H1 (cell line): Measurements from ENCODE around the gene NUMB. TPM values are rescaled to one million over a fixed set of nuclear protein-coding genes. Genes with fewer than 3 reads are reported as not detected.

Source experiments
- CTCF ChIA-PET: fragments of 300-600 bp; sonication (Branson Sonifier 250); formaldehyde crosslinking; loops from one replicate; lab custom pipeline; 2021; ENCODE audit not compliant: partially characterized antibody; lab: Charles Lee
- POLR2A ChIA-PET: fragments of 300-600 bp; sonication (Branson Sonifier 250); formaldehyde crosslinking; loops from one replicate; lab custom pipeline; 2021; ENCODE audit warnings: inconsistent platforms; ENCODE audit not compliant: partially characterized antibody; lab: Charles Lee
- DNase-seq, 2 experiments: peaks; one replicate each; pipeline versions ENCODE4 v3.0.0 to v3.0.0-alpha.2; 2010 to 2022; ENCODE audit warnings: low spot score in 2 of 2, low read depth in 1 of 2, mixed read lengths in 1 of 2
- FAIRE-seq: peaks from 2 replicates; lab custom pipeline; 2011; peaks lifted over from hg19 to GRCh38; lab: Jason Lieb, UNC
- H2AFZ ChIP-seq: 2 replicates; pipeline ENCODE4 v1.8.1; 2012; ENCODE audit warnings: low read length, inconsistent platforms
- H2AK5ac ChIP-seq: 2 replicates; pipeline ENCODE4 v1.6.1; 2013; ENCODE audit warnings: low read depth, low read length
- H2BK120ac ChIP-seq: replicated peaks from 2 replicates; pipeline ENCODE3; 2013; ENCODE audit warnings: low read depth, low read length, inconsistent platforms
- H2BK12ac ChIP-seq: 2 replicates; pipeline ENCODE4 v1.6.1; 2013; ENCODE audit warnings: low read depth, low read length
- H2BK15ac ChIP-seq: 2 replicates; pipeline ENCODE4 v1.6.1; 2013; ENCODE audit warnings: low read length
- H2BK20ac ChIP-seq: 2 replicates; pipeline ENCODE4 v1.6.1; 2013; ENCODE audit warnings: low read length
- H2BK5ac ChIP-seq: 2 replicates; pipeline ENCODE4 v1.6.1; 2013; ENCODE audit warnings: low read depth, low read length
- H3K14ac ChIP-seq: 2 replicates; pipeline ENCODE4 v1.6.1; 2013; ENCODE audit warnings: inconsistent platforms; ENCODE audit not compliant: insufficient read length
- H3K18ac ChIP-seq: 2 replicates; pipeline ENCODE4 v1.6.1; 2013; ENCODE audit warnings: low read length; ENCODE audit errors: extremely low read depth
- H3K23ac ChIP-seq: 2 replicates; pipeline ENCODE4 v1.6.1; 2013; ENCODE audit warnings: inconsistent platforms; ENCODE audit not compliant: insufficient read length
- H3K23me2 ChIP-seq: 2 replicates; pipeline ENCODE4 v1.6.1; 2013; ENCODE audit warnings: low read depth, low read length
- H3K27ac ChIP-seq: 2 replicates; pipeline ENCODE4 v1.6.1; 2011; ENCODE audit warnings: low read depth, low read length, inconsistent platforms
- H3K27me3 ChIP-seq, 4 experiments: replicated peaks in 1 of 4; 1 replicate in 1 of 4; 2 replicates in 3 of 4; pipeline versions ENCODE4 v1.6.1 to v1.8.1; 2011 to 2013; ENCODE audit warnings: low read length in 3 of 4, mild to moderate bottlenecking in 3 of 4, inconsistent platforms in 2 of 4, mixed read lengths in 2 of 4, moderate library complexity in 1 of 4; ENCODE audit not compliant: control insufficient read depth in 3 of 4, insufficient read depth in 3 of 4; ENCODE audit errors: extremely low read depth in 1 of 4
- H3K36me3 ChIP-seq, 4 experiments: 2 replicates each; pipeline versions ENCODE4 v1.6.1 to v1.8.1; 2011 to 2013; ENCODE audit warnings: mild to moderate bottlenecking in 4 of 4, low read length in 3 of 4, moderate library complexity in 2 of 4, control low read depth in 1 of 4, inconsistent platforms in 1 of 4; ENCODE audit not compliant: insufficient read depth in 4 of 4, control insufficient read depth in 2 of 4
- H3K4ac ChIP-seq: replicated peaks from 2 replicates; pipeline ENCODE3; 2013; ENCODE audit warnings: low read length, low read depth, mixed read lengths, inconsistent platforms; ENCODE audit not compliant: insufficient read length
- H3K4me1 ChIP-seq, 4 experiments: replicated peaks in 1 of 4; 1 replicate in 1 of 4; 2 replicates in 3 of 4; pipeline versions ENCODE4 v1.6.1 to v1.8.1; 2011 to 2013; ENCODE audit warnings: low read length in 3 of 4, inconsistent platforms in 2 of 4, mixed read lengths in 1 of 4; ENCODE audit not compliant: insufficient read depth in 4 of 4, control insufficient read depth in 3 of 4
- H3K4me2 ChIP-seq, 2 experiments: 2 replicates each; pipeline versions ENCODE4 v1.6.1 to v1.8.1; 2011 to 2013; ENCODE audit warnings: low read depth in 2 of 2, low read length in 2 of 2, control low read depth in 1 of 2, inconsistent platforms in 1 of 2, mild to moderate bottlenecking in 1 of 2; ENCODE audit not compliant: insufficient read depth in 1 of 2
- H3K4me3 ChIP-seq, 4 experiments: fragments of 200-600, 300-600 bp in 1 of 4; sonication (generic), shearing (Covaris generic), sonication (Bioruptor Twin) in 1 of 4; 2 replicates each; pipeline versions ENCODE4 v1.5.1 to v1.8.1; 2011 to 2016; ENCODE audit warnings: low read length in 4 of 4, low read depth in 3 of 4, control low read depth in 2 of 4, inconsistent platforms in 2 of 4, mild to moderate bottlenecking in 2 of 4, mixed read lengths in 1 of 4, moderate library complexity in 1 of 4; ENCODE audit not compliant: insufficient read depth in 2 of 4; ENCODE audit errors: extremely low read depth in 1 of 4
- H3K56ac ChIP-seq: replicated peaks from 2 replicates; pipeline ENCODE3; 2013; ENCODE audit warnings: low read depth, mild to moderate bottlenecking, mixed read lengths, low read length, inconsistent platforms; ENCODE audit not compliant: insufficient read length
- H3K79me1 ChIP-seq: 2 replicates; pipeline ENCODE4 v1.6.1; 2013; ENCODE audit warnings: low read depth, low read length, control low read depth
- H3K79me2 ChIP-seq, 2 experiments: 2 replicates each; pipeline versions ENCODE4 v1.6.1 to v1.8.1; 2012 to 2013; ENCODE audit warnings: low read length in 2 of 2, mild to moderate bottlenecking in 2 of 2, inconsistent platforms in 1 of 2; ENCODE audit not compliant: insufficient read depth in 2 of 2, control insufficient read depth in 1 of 2
- H3K9ac ChIP-seq, 4 experiments: replicated peaks in 1 of 4; 1 replicate in 1 of 4; 2 replicates in 3 of 4; pipeline versions ENCODE4 v1.6.1 to v1.8.1; 2011 to 2013; ENCODE audit warnings: low read depth in 3 of 4, low read length in 3 of 4, control low read depth in 2 of 4, mild to moderate bottlenecking in 2 of 4, moderate library complexity in 2 of 4, inconsistent platforms in 1 of 4; ENCODE audit errors: extremely low read depth in 1 of 4
- H3K9me3 ChIP-seq, 2 experiments: 2 replicates each; pipeline versions ENCODE4 v1.6.1 to v1.8.1; 2012 to 2013; ENCODE audit warnings: mild to moderate bottlenecking in 2 of 2, moderate library complexity in 2 of 2, control low read depth in 1 of 2, inconsistent platforms in 1 of 2, low read depth in 1 of 2, low read length in 1 of 2, mixed read lengths in 1 of 2; ENCODE audit not compliant: insufficient read depth in 2 of 2
- H4K20me1 ChIP-seq, 2 experiments: replicated peaks in 1 of 2; 2 replicates each; pipeline versions ENCODE3 to v1.8.1; 2011 to 2013; ENCODE audit warnings: inconsistent platforms in 2 of 2, low read length in 2 of 2, mild to moderate bottlenecking in 1 of 2; ENCODE audit not compliant: insufficient read depth in 2 of 2, control insufficient read depth in 1 of 2
- H4K5ac ChIP-seq: 2 replicates; pipeline ENCODE4 v1.6.1; 2013; ENCODE audit warnings: low read length, low read depth, mixed read lengths, inconsistent platforms; ENCODE audit not compliant: insufficient read length
- H4K8ac ChIP-seq: 2 replicates; pipeline ENCODE4 v1.8.0; 2013; ENCODE audit warnings: mild to moderate bottlenecking, moderate library complexity, low read length, inconsistent platforms; ENCODE audit not compliant: insufficient read depth; ENCODE audit errors: extremely low read depth
- H4K91ac ChIP-seq: replicated peaks from 2 replicates; pipeline ENCODE3; 2013; ENCODE audit warnings: low read length, mixed read lengths, inconsistent platforms; ENCODE audit not compliant: insufficient read length
- EZH2 ChIP-seq: fragments of 200-600 bp; sonication (generic); IDR thresholded peaks from 2 replicates; pipeline ENCODE4 v1.7.1; 2012; ENCODE audit warnings: low read depth, mild to moderate bottlenecking, moderate library complexity, low read length, inconsistent platforms; ENCODE audit not compliant: severe bottlenecking
- FOSL1 ChIP-seq: IDR thresholded peaks from 2 replicates; pipeline ENCODE4 v1.6.1; 2011; ENCODE audit warnings: mild to moderate bottlenecking, low read depth, low read length, moderate library complexity; ENCODE audit not compliant: insufficient read depth
- GABPA ChIP-seq: IDR thresholded peaks from 2 replicates; pipeline ENCODE4 v1.6.1; 2011; ENCODE audit warnings: mild to moderate bottlenecking, low read length, moderate library complexity, borderline replicate concordance; ENCODE audit not compliant: insufficient read depth
- JUND ChIP-seq: IDR thresholded peaks from 2 replicates; pipeline ENCODE4 v1.6.1; 2011; ENCODE audit warnings: mild to moderate bottlenecking, improper control_type of control experiment, low read length
- KDM1A ChIP-seq: fragments of 200-600, 300-600 bp; sonication (generic); IDR thresholded peaks from 2 replicates; pipeline ENCODE4 v1.7.1; 2016; ENCODE audit warnings: mild to moderate bottlenecking, low read length, borderline replicate concordance
- MAX ChIP-seq: IDR thresholded peaks from 2 replicates; pipeline ENCODE4 v1.6.1; 2012; ENCODE audit warnings: inconsistent platforms
- NANOG ChIP-seq: IDR thresholded peaks from 2 replicates; pipeline ENCODE4 v1.6.1; 2011; ENCODE audit warnings: low read length, low read depth, mild to moderate bottlenecking, inconsistent platforms; ENCODE audit not compliant: insufficient read depth, poor library complexity, severe bottlenecking
- SIN3A ChIP-seq, 2 experiments: IDR thresholded peaks in 1 of 2; conservative IDR thresholded peaks in 1 of 2; 2 replicates each; pipeline ENCODE4 v1.6.1; 2011 to 2012; ENCODE audit warnings: low read length in 2 of 2, improper control_type of control experiment in 1 of 2, low read depth in 1 of 2, mild to moderate bottlenecking in 1 of 2
- SUZ12 ChIP-seq: fragments of 200-600 bp; sonication (generic); IDR thresholded peaks from 2 replicates; pipeline ENCODE4 v1.6.1; 2012; ENCODE audit warnings: mild to moderate bottlenecking, inconsistent platforms, low read length, moderate library complexity, mixed read lengths
- WGBS, 2 experiments: shearing (Covaris generic) in 1 of 2; methylation state at CpG; one replicate each; pipeline versions ENCODE4 v1.1.6 to v1.1.7; 2013 to 2015; ENCODE audit warnings: low lambda C conversion rate in 2 of 2, mixed read lengths in 2 of 2, inconsistent platforms in 1 of 2, low coverage in 1 of 2, missing lambda C conversion rate in 1 of 2; ENCODE audit not compliant: insufficient replicate concordance in 2 of 2, insufficient coverage in 1 of 2, insufficient read length in 1 of 2; ENCODE audit errors: extremely low coverage in 1 of 2, missing lambda C conversion rate in 1 of 2; 5-methylcytosine and 5-hydroxymethylcytosine counted together
- polyA plus RNA-seq, 7 experiments: library from polyadenylated mRNA; depleted of rRNA in 3 of 7; stranded (reverse) in 5 of 7; unstranded in 2 of 7; fragments of >200 nt in 5 of 7; fragments of 200-250 nt in 2 of 7; gene quantifications; 1 replicate in 5 of 7; 2 replicates in 1 of 7; 4 replicates in 1 of 7; pipeline versions ENCODE4 v1.2.1 to v1.2.3, GENCODE V29; 2011 to 2013; ENCODE audit warnings: missing spikeins in 2 of 7, mixed read lengths in 2 of 7
- total RNA-seq: library from RNA; stranded (reverse); fragmentation: NEBNext Ultra II Directional; extraction: Animal tissue kit (Norgen Biotek cat#: 25700); gene quantifications from 2 replicates; pipeline ENCODE4 v1.2.1, GENCODE V29; 2021

The NUMB gene
- total and polyA plus RNA-seq, 2 of the 8 experiments (the other 6 are each of a cell fraction or from before 2014, with no cell fraction given): 54.3 to 78.1 TPM

- Histone ChIP-seq H2BK12ac (peak overlapping the region; percentile 84; the same call in 1 of the 2 replicates), H3K4ac (no peak overlapping the region), H3K27me3 (peaks cover 0 to 4% (median 0%) of the 10 kb centered on the region in 4 experiments; a peak in 1 of 7 replicates), H3K4me3 (peak overlapping the region; percentile 45 to 76 (median 66)), H2BK15ac (peak overlapping the region; percentile 76; the same call in 1 of the 2 replicates), H3K36me3 (peaks cover 0 to 18% (median 1%) of the 10 kb centered on the region in 4 experiments; a peak in 2 of 8 replicates), H3K14ac (no peak overlapping the region), H4K5ac (no peak overlapping the region), H3K56ac (peak overlapping the region; percentile 19), H3K9me3 (no peaks in the 10 kb centered on the region), H3K9ac (peak overlapping the region; percentile 77 to 90 (median 84)), H3K79me2 (peaks cover 0 to 27% of the 10 kb centered on the region in 2 experiments; a peak in 2 of 4 replicates), H2BK120ac (no peak overlapping the region), H2BK5ac (peak overlapping the region; percentile 96), H2AFZ (peak overlapping the region; percentile 63; the same call in 1 of the 2 replicates), H2AK5ac (no peak overlapping the region), H4K20me1 (peaks cover 2 to 15% of the 10 kb centered on the region in 2 experiments), H3K4me2 (peak overlapping the region; percentile 85 to 96), H2BK20ac (no peak overlapping the region), H3K4me1 (peaks cover 6 to 15% (median 9%) of the 10 kb centered on the region in 4 experiments; a peak in 6 of 7 replicates), H3K23ac (no peak overlapping the region), H3K27ac (peak overlapping the region; percentile 64; the same call in 1 of the 2 replicates), H4K91ac (peak overlapping the region; percentile 69), H3K79me1 (peaks cover 8% of the 10 kb centered on the region), H4K8ac (peak overlapping the region; percentile 96), H3K23me2 (peaks cover 11% of the 10 kb centered on the region), H3K18ac (peak overlapping the region; percentile 99)
- WGBS, 2 experiments: 2% methylated on average over 82 of the region's 94 CpGs; no CpG with 5 or more reads in 1 of the 2 experiments
- FAIRE-seq (no peak), DNase-seq (peak in 1 of 2 experiments; percentile 72)
- ChIA-PET CTCF (interaction anchor here (0.7 to 2.6 kb wide), 5 partner anchors 9 to 46 kb away, joined by 3 to 8 read pairs (median 6); no protein-coding TSS in a partner anchor), POLR2A (interaction anchor here (0.6 to 2.8 kb wide), 13 partner anchors 8 to 142 kb away, joined by 3 to 9 read pairs (median 3); partner anchors contain the start of genes ACOT1, ACOT2 and ACOT6)
- TF ChIP-seq GABPA (no peak), JUND (no peak), FOSL1 (no peak), MAX (peak; percentile 85), NANOG (no peak), SUZ12 (no peak), EZH2 (peak; percentile 49), KDM1A (no peak), SIN3A (conservative IDR thresholded peaks at IDR 0.05 in 1 of 2, IDR thresholded peaks at IDR 0.05 in 1 of 2; ENCODE audit: low read depth in 1 of 2, low read length in 2 of 2) (0 out of 4 replicates have a peak, but pooled peaks of 1 of the 2 experiments have one; percentile 1)
Observed at GRCh38 chr14:73491256-73492042, 33.1 kb upstream of the NUMB start.
